ENCODE measurements around the gene NAA50.

NAA50 gene

DNA sequence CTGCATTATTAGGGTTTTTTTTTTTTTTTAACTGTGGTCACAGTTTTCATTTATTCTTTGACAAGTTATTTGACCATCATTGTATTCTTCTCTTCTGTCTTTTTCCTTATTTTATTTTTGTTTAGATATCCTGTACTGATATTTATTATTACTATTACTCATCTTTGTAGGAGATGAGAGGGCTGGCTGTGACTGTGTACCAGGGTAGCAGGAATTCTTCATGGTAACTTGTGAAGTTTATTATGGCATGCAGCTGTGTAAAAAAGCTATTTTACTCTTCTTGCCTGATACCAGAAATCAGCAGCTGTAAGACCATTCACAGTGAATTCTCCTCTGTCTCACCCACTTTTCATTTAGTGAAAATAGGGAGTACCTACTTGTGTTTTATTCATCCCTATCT is 45.3 kb upstream of the NAA50 start:
- H3K36me3 ChIP-seq (ENCODE audit: insufficient read depth, low read length), result peaks cover 52% of the 10 kb centered on the region
- H3K4me3 ChIP-seq (ENCODE audit: low read depth, low read length, poor library complexity, severe bottlenecking), result no peak overlapping the region
- H3K79me2 ChIP-seq (ENCODE audit: insufficient read depth, low read length), result no peaks in the 10 kb centered on the region
- no peak overlapping the region for H3K9ac ChIP-seq (ENCODE audit: low read length)
- H3K4me2 ChIP-seq (ENCODE audit: low read length), result no peak overlapping the region
- TF ChIP-seq, protein P1, sequence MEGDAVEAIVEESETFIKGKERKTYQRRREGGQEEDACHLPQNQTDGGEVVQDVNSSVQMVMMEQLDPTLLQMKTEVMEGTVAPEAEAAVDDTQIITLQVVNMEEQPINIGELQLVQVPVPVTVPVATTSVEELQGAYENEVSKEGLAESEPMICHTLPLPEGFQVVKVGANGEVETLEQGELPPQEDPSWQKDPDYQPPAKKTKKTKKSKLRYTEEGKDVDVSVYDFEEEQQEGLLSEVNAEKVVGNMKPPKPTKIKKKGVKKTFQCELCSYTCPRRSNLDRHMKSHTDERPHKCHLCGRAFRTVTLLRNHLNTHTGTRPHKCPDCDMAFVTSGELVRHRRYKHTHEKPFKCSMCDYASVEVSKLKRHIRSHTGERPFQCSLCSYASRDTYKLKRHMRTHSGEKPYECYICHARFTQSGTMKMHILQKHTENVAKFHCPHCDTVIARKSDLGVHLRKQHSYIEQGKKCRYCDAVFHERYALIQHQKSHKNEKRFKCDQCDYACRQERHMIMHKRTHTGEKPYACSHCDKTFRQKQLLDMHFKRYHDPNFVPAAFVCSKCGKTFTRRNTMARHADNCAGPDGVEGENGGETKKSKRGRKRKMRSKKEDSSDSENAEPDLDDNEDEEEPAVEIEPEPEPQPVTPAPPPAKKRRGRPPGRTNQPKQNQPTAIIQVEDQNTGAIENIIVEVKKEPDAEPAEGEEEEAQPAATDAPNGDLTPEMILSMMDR (IDR thresholded peaks at IDR 0.05; ENCODE audit: low read length), result no peak
- TF ChIP-seq EZH2 (IDR thresholded peaks at IDR 0.05; ENCODE audit: borderline replicate concordance, low read length), result no peak
- H2AFZ ChIP-seq (ENCODE audit: low read length), result no peak overlapping the region
- H3K27me3 ChIP-seq (ENCODE audit: insufficient read depth, low read length), result no peaks in the 10 kb centered on the region
- H3K4me1 ChIP-seq (ENCODE audit: insufficient read depth, low read length, severe bottlenecking), result no peaks in the 10 kb centered on the region
- H4K20me1 ChIP-seq (ENCODE audit: insufficient read depth, low read length), result no peaks in the 10 kb centered on the region
- no peak overlapping the region for H3K27ac ChIP-seq (ENCODE audit: low read depth, low read length, poor library complexity, severe bottlenecking)
- H3K9me3 ChIP-seq (ENCODE audit: low read length), result no peaks in the 10 kb centered on the region
- no peaks in the 10 kb centered on the region for H3F3A ChIP-seq (ENCODE audit: insufficient read depth, low read length)
- no peaks in the 10 kb centered on the region for H3K9me2 ChIP-seq (ENCODE audit: low read depth, low read length)

DNA sequence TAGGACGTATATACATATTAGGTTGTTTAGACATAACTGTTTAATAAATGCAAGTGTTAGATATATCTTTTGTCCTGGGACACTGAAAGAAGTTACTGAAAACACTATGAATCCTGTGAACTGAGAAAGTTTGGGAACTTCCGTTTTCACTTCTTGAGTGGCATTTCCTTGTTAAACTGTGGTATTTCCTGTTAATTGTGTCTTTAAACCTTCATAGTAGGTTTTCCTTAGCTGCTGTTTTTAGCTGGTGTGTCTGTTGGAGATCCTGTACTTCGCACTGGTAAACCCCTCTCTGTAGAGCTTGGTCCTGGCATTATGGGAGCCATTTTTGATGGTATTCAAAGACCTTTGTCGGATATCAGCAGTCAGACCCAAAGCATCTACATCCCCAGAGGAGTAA is 37.9 kb upstream of the NAA50 start:
- Histone ChIP-seq H3K9ac (ENCODE audit: low read length) (no peak overlapping the region), H3K4me2 (ENCODE audit: low read length) (no peak overlapping the region), H3K36me3 (ENCODE audit: insufficient read depth, low read length) (peaks cover 55% of the 10 kb centered on the region)

DNA sequence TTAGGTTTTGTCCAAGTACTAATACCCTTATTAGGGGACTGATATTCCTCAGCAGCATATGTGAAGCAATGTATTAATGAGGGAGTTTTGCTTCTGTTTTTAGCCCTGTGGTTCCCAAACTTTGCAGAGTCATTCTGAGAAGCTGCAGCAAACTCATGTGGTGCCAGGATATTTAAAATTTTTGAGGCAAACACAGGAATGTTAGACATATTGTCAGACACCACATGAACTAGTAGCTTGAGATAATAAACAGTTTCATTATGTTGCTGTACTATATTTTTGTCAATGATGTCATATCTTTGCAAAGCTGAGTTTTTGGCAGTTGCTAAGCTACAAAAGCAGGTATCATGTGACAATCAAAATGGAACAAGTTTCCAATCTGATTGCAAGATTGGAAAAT is 37.4 kb upstream of the NAA50 start:
- Histone ChIP-seq H3K27ac (ENCODE audit: low read depth, low read length, poor library complexity, severe bottlenecking) (no peak overlapping the region), H3K4me2 (ENCODE audit: low read length) (no peak overlapping the region)
- no peak for TF ChIP-seq EZH2 (IDR thresholded peaks at IDR 0.05; ENCODE audit: borderline replicate concordance, low read length)
- TF ChIP-seq, protein P1 (IDR thresholded peaks at IDR 0.05; ENCODE audit: low read length), result no peak

More for the DNA sequence above, 37.9 kb upstream of the NAA50 start:
- Histone ChIP-seq H3K79me2 (ENCODE audit: insufficient read depth, low read length) (0 out of 2 replicates have a peak, but pooled peaks cover 3% of the 10 kb centered on the region), H3K9me3 (ENCODE audit: low read length) (no peaks in the 10 kb centered on the region), H3K27ac (ENCODE audit: low read depth, low read length, poor library complexity, severe bottlenecking) (no peak overlapping the region), H4K20me1 (ENCODE audit: insufficient read depth, low read length) (no peaks in the 10 kb centered on the region), H3F3A (ENCODE audit: insufficient read depth, low read length) (no peaks in the 10 kb centered on the region), H3K27me3 (ENCODE audit: insufficient read depth, low read length) (no peaks in the 10 kb centered on the region), H2AFZ (ENCODE audit: low read length) (no peak overlapping the region), H3K4me3 (ENCODE audit: low read depth, low read length, poor library complexity, severe bottlenecking) (no peak overlapping the region), H3K9me2 (ENCODE audit: low read depth, low read length) (no peaks in the 10 kb centered on the region), H3K4me1 (ENCODE audit: insufficient read depth, low read length, severe bottlenecking) (peaks cover 15% of the 10 kb centered on the region)
- TF ChIP-seq, protein P1 (IDR thresholded peaks at IDR 0.05; ENCODE audit: low read length), result no peak
- TF ChIP-seq EZH2 (IDR thresholded peaks at IDR 0.05; ENCODE audit: borderline replicate concordance, low read length), result no peak

More for the DNA sequence above, 37.4 kb upstream of the NAA50 start:
- Histone ChIP-seq H3K4me3 (ENCODE audit: low read depth, low read length, poor library complexity, severe bottlenecking) (no peak overlapping the region), H3K9ac (ENCODE audit: low read length) (no peak overlapping the region), H2AFZ (ENCODE audit: low read length) (no peak overlapping the region), H3K4me1 (ENCODE audit: insufficient read depth, low read length, severe bottlenecking) (peaks cover 15% of the 10 kb centered on the region), H3K27me3 (ENCODE audit: insufficient read depth, low read length) (no peaks in the 10 kb centered on the region), H3K9me2 (ENCODE audit: low read depth, low read length) (no peaks in the 10 kb centered on the region), H4K20me1 (ENCODE audit: insufficient read depth, low read length) (no peaks in the 10 kb centered on the region), H3K36me3 (ENCODE audit: insufficient read depth, low read length) (peaks cover 52% of the 10 kb centered on the region), H3K79me2 (ENCODE audit: insufficient read depth, low read length) (0 out of 2 replicates have a peak, but pooled peaks cover 3% of the 10 kb centered on the region), H3F3A (ENCODE audit: insufficient read depth, low read length) (no peaks in the 10 kb centered on the region), H3K9me3 (ENCODE audit: low read length) (no peaks in the 10 kb centered on the region)
